GM18858 (cell line): Measurements from ENCODE around the gene DUX4.
"Not testable (repeated sequence)": the region's sequence is repeated elsewhere in the genome, so short reads cannot be mapped to it uniquely, and the experiment has no call there.

ENCODE experiments used
- ATAC-seq: cut with Tn5 transposase; IDR thresholded peaks from one replicate; pipeline ENCODE4 v1.9.1; 2021; ENCODE audit not compliant: unreplicated experiment

DUX4 gene

DNA sequence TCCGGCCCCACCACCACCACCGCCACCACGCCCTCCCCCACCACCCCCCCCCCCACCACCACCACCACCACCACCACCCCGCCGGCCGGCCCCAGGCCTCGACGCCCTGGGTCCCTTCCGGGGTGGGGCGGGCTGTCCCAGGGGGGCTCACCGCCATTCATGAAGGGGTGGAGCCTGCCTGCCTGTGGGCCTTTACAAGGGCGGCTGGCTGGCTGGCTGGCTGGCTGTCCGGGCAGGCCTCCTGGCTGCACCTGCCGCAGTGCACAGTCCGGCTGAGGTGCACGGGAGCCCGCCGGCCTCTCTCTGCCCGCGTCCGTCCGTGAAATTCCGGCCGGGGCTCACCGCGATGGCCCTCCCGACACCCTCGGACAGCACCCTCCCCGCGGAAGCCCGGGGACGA, at the start of gene DUX4:
DUX4 (plus strand) TSS at position 347 of the 400 bp plus-strand sequence; CDS start at position 347, 0 bp downstream.
- ATAC-seq: not testable (repeated sequence)

- not testable (repeated sequence) for ATAC-seq
These were observed 1.9 kb downstream of the DUX4 start for GRCh38 chr4:190175436-190175835.

DNA sequence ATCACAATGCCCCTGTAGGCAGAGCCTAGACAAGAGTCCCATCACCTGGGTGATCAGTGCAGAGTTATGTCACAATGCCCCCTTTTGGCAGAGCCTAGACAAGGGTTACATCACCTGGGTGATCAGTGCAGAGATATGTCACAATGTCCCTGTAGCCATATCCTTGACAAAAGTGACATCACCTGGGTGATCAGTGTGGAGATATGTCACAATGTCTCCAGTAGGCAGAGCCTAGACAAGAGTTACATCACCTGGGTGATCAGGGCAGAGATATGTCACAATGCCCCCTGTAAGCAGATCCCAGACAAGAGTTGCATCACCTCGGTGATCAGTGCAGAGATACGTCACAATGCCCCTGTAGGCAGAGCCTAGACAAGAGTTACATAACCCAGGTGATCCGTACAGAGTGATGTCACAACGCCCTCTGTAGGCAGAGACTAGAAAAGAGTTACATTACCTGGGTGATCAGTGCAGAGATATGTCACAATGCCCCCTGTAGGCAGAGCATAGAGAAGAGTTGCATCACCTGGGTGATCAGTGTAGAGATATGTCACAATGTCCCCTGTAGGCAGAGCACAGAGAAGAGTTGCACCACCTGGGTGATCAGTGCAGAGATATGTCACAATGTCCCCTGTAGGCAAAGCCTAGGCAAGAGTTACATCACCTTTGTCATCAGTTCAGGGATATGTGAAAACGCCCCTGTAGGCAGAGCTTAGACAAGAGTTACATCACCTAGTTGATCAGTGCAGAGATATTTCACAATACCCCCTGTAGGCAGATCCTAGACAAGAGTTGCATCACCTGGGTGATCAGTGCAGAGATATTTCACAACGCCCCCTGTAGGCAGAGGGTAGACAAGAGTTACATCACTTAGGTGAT, 4.4 kb downstream of the DUX4 start:
- ATAC-seq: not testable (repeated sequence)

DNA sequence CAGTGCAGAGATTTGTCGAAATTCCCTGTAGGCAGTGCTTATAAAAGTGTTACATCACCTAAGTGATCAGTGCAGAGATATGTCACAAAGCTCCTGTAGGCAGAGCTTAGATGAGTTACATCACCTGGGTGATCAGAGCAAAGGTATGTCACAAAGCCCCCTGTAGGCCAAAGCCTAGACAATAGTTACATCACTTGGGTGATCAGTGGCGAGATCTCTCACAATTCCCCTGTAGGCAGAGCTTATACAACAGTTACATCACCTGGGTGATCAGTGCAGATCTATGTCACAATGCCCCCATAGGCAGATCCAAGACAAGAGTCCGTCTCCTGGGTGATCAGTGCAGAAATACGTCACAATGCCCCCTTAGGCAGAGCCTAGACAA, 5.0 kb downstream of the DUX4 start:
- not testable (repeated sequence) for ATAC-seq

DNA sequence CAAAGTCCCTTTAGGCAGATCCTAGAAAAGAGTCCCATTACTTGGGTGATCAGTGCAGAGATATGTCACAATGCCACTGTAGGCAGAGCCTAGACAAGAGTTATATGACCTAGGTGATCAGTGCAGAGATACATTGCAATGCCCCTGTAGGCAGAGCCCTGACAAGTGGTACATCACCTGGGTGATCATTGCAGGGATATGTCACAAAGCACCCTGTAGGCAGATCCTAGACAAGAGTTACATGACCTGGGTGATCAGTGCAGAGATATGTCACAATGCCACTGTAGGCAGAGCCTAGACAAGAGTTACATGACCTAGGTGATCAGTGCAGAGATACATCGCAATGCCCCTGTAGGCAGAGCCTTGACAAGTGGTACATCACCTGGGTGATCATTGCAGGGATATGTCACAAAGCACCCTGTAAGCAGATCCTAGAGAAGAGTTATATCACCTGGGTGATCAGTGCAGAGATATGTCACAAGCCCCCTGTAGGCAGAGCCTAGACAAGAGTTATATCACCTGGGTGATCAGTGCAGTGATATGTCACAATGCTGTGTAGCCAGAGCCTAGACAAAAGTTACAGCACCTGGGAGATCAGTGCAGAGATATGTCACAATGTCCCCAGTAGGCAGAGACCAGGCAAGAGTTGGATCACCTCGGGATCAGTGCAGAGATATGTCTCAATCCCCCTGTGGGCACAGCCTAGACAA, 5.6 kb downstream of the DUX4 start:
- ATAC-seq: not testable (repeated sequence)

DNA sequence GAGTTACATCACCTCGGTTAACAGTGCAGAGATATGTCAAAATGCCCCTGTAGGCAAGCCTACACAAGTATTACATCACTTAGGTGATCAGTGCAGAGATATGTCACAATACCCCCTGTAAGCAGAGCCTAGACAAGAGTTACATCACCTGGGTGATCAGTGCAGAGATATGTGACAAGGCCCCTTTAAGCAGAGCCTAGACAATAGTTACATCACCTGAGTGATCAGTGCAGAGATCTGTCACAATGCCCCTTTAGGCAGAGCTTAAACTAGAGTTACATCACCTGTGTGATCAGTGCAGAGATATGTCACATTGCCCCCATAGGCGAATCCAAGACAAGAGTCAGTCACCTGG, 6.1 kb downstream of the DUX4 start:
- ATAC-seq: not testable (repeated sequence)

DNA sequence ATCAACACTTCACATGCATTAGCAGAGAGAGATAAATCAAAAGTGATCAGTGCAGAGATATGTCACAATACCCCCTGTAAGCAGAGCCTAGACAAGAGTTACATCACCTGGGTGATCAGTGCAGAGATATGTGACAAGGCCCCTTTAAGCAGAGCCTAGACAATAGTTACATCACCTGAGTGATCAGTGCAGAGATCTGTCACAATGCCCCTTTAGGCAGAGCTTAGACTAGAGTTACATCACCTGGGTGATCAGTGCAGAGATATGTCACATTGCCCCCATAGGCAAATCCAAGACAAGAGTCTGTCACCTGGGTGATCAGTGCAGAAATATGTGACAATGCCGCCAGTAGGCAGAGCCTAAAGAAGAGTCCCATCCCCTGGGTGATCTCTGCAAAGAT, 7.4 kb downstream of the DUX4 start:
- ATAC-seq: not testable (repeated sequence)

- ATAC-seq: not testable (repeated sequence)
These were observed 8.0 kb downstream of the DUX4 start for GRCh38 chr4:190181481-190182100.

- ATAC-seq: not testable (repeated sequence)
These were observed 29.9 kb downstream of the DUX4 start for GRCh38 chr4:190203510-190203909.
